Tibial nerve (tissue), 4 donors: ENCODE results near the gene ILF3. TPM values are rescaled to one million over a fixed set of nuclear protein-coding genes. Genes with fewer than 3 reads are reported as not detected.
A peak's percentile ranks its signal among the peaks of the same experiment; 100 is the strongest.

ENCODE experiments used
- DNase-seq, 2 donors: peaks; one replicate each; pipeline ENCODE4 v3.0.0-alpha.2; 2019; ENCODE audit warnings: low spot score in 2 of 2
- H3K27ac ChIP-seq, 4 donors: fragments of 200-600 bp; sonication (generic) in 3 of 4; one replicate each; pipeline ENCODE4 v1.5.1; 2017 to 2019; ENCODE audit warnings: mild to moderate bottlenecking in 1 of 4
- H3K27me3 ChIP-seq, 2 donors: fragments of 200-600 bp; sonication (generic) in 1 of 2; one replicate each; pipeline versions ENCODE4 v1.5.1 to v1.6.0; 2017 to 2019
- H3K36me3 ChIP-seq, 3 donors: fragments of 200-600 bp; sonication (generic); one replicate each; pipeline ENCODE4 v1.5.1; 2018 to 2019
- H3K4me1 ChIP-seq, 4 donors: fragments of 200-600 bp; sonication (generic) in 3 of 4; one replicate each; pipeline ENCODE4 v1.5.1; 2017 to 2019
- H3K4me3 ChIP-seq, 4 donors: fragments of 200-600 bp; sonication (generic) in 3 of 4; one replicate each; pipeline ENCODE4 v1.5.1; 2017 to 2019; ENCODE audit warnings: mild to moderate bottlenecking in 1 of 4, moderate library complexity in 1 of 4
- H3K9me3 ChIP-seq, 4 donors: fragments of 200-600 bp; sonication (generic) in 3 of 4; one replicate each; pipeline ENCODE4 v1.5.1; 2017 to 2019
- CTCF ChIP-seq, 5 experiments: fragments of 200-600 bp in 3 of 5; fragments of 450-650 bp in 2 of 5; sonication (generic) in 3 of 5; IDR thresholded peaks; one replicate each; pipeline ENCODE4 v1.5.1; 2016 to 2019; ENCODE audit warnings: antibody characterized with exemption in 5 of 5, mild to moderate bottlenecking in 3 of 5, moderate library complexity in 2 of 5
- EP300 ChIP-seq, 2 donors: sonication (generic); formaldehyde crosslinking; IDR thresholded peaks; one replicate each; pipeline ENCODE4 v1.6.1; 2017; ENCODE audit warnings: antibody characterized with exemption in 2 of 2, mild to moderate bottlenecking in 1 of 2
- POLR2A ChIP-seq, 2 donors: fragments of 450-650 bp; IDR thresholded peaks; one replicate each; pipeline ENCODE4 v1.6.1; 2017; ENCODE audit warnings: antibody characterized with exemption in 2 of 2, mild to moderate bottlenecking in 2 of 2, moderate library complexity in 2 of 2
- WGBS, 2 donors: methylation state at CpG; one replicate each; pipeline ENCODE4 v1.1.5; 2018; 5-methylcytosine and 5-hydroxymethylcytosine counted together
- total RNA-seq, 4 donors: library from RNA; depleted of rRNA; stranded (reverse); fragments of >200 nt; gene quantifications; one replicate each; pipeline ENCODE4 v1.1.0, GENCODE V29; 2016

Gene ILF3
- total RNA-seq, 4 donors from 2014 or later = 109 to 166 (median 127) TPM

GRCh38 chr19:10729411-10729810 lies 75.3 kb downstream of the ILF3 start:
- H3K27ac ChIP-seq = peak overlapping the region in 1 of 4 donors; percentile 44
- TF ChIP-seq POLR2A (IDR thresholded peaks at IDR 0.05) (no peak), EP300 (IDR thresholded peaks at IDR 0.05) (peak in 1 of 2 donors; percentile 61), CTCF (IDR thresholded peaks at IDR 0.05) (no peak)
- no peak for DNase-seq
- H3K9me3 ChIP-seq = no peaks in the 10 kb centered on the region
- no peaks in the 10 kb centered on the region for H3K27me3 ChIP-seq
- WGBS, 2 donors = 84 to 91% methylated on average over 14 of the region's 14 CpGs
- peaks cover 0 to 3% (median 0%) of the 10 kb centered on the region in 3 donors for H3K36me3 ChIP-seq
- H3K4me3 ChIP-seq = no peak overlapping the region
- peaks cover 0 to 63% (median 7%) of the 10 kb centered on the region in 4 donors for H3K4me1 ChIP-seq

GRCh38 chr19:10730932-10731331 lies 76.8 kb downstream of the ILF3 start:
- Histone ChIP-seq H3K36me3 (peaks cover 0 to 3% (median 0%) of the 10 kb centered on the region in 3 donors), H3K27ac (peak overlapping the region in 3 of 4 donors; percentile 62 to 70 (median 66)), H3K4me1 (peaks cover 0 to 64% (median 7%) of the 10 kb centered on the region in 4 donors), H3K27me3 (no peaks in the 10 kb centered on the region), H3K4me3 (no peak overlapping the region), H3K9me3 (no peaks in the 10 kb centered on the region)
- TF ChIP-seq POLR2A (IDR thresholded peaks at IDR 0.05) (no peak), CTCF (IDR thresholded peaks at IDR 0.05) (no peak), EP300 (IDR thresholded peaks at IDR 0.05) (no peak)
- WGBS, 2 donors = 86 to 93% methylated on average over 12 of the region's 12 CpGs
- no peak for DNase-seq

- no peak for DNase-seq
- H3K9me3 ChIP-seq = no peaks in the 10 kb centered on the region
- TF ChIP-seq EP300 (IDR thresholded peaks at IDR 0.05) (no peak), POLR2A (IDR thresholded peaks at IDR 0.05) (no peak), CTCF (IDR thresholded peaks at IDR 0.05) (no peak)
- H3K4me3 ChIP-seq = no peak overlapping the region
- no peaks in the 10 kb centered on the region for H3K36me3 ChIP-seq
- 79 to 81% methylated on average over 5 of the region's 5 CpGs for WGBS, 2 donors
- H3K27me3 ChIP-seq = no peaks in the 10 kb centered on the region
- no peak overlapping the region for H3K27ac ChIP-seq
- peaks cover 0 to 55% (median 2%) of the 10 kb centered on the region in 4 donors for H3K4me1 ChIP-seq
Measured at GRCh38 chr19:10735741-10736140, 81.6 kb downstream of the ILF3 start.

GRCh38 chr19:10736189-10736588 lies 82.0 kb downstream of the ILF3 start:
- no peak overlapping the region for H3K27ac ChIP-seq
- H3K36me3 ChIP-seq = no peaks in the 10 kb centered on the region
- TF ChIP-seq POLR2A (IDR thresholded peaks at IDR 0.05) = no peak
- no peak for TF ChIP-seq EP300 (IDR thresholded peaks at IDR 0.05)
- TF ChIP-seq CTCF (IDR thresholded peaks at IDR 0.05) = no peak
- WGBS, 2 donors = 82 to 86% methylated on average over 6 of the region's 6 CpGs
- no peak for DNase-seq
- H3K27me3 ChIP-seq = no peaks in the 10 kb centered on the region
- H3K4me1 ChIP-seq = peaks cover 0 to 50% (median 0%) of the 10 kb centered on the region in 4 donors
- H3K9me3 ChIP-seq = no peaks in the 10 kb centered on the region
- no peak overlapping the region for H3K4me3 ChIP-seq

GRCh38 chr19:10736916-10737551 lies 82.9 kb downstream of the ILF3 start:
- Histone ChIP-seq H3K36me3 (no peaks in the 10 kb centered on the region), H3K4me3 (no peak overlapping the region), H3K27ac (no peak overlapping the region), H3K27me3 (no peaks in the 10 kb centered on the region), H3K9me3 (no peaks in the 10 kb centered on the region), H3K4me1 (peaks cover 0 to 46% (median 1%) of the 10 kb centered on the region in 4 donors)
- TF ChIP-seq EP300 (IDR thresholded peaks at IDR 0.05) (no peak), POLR2A (IDR thresholded peaks at IDR 0.05) (no peak), CTCF (IDR thresholded peaks at IDR 0.05) (no peak)
- DNase-seq = no peak
- 72 to 77% methylated on average over 9 of the region's 9 CpGs for WGBS, 2 donors
